HepG2 (cell line): ENCODE data around the gene MATK.

ENCODE experiments used
- CBX2 ChIP-seq, 2 experiments: fragments of 200-600 bp in 1 of 2; sonication (generic); formaldehyde crosslinking in 1 of 2; IDR thresholded peaks; 2 replicates each; pipeline versions ENCODE4 v1.7.0 to v1.8.1; 2018 to 2022; ENCODE audit warnings: low read depth in 2 of 2, low read length in 1 of 2, mild to moderate bottlenecking in 1 of 2, missing genetic modification reagents in 1 of 2
- ZNF512B ChIP-seq: sonication (generic); formaldehyde crosslinking; IDR thresholded peaks from 2 replicates; pipeline ENCODE4 v1.5.1; 2020; ENCODE audit warnings: missing genetic modification reagents, mild to moderate bottlenecking, borderline replicate concordance

- TF ChIP-seq ZNF512B (CRISPR knock-in tag) (no peak), CBX2 (IDR thresholded peaks at IDR 0.05; ENCODE audit: low read depth, low read length) (no peak), CBX2 (CRISPR knock-in tag; IDR thresholded peaks at IDR 0.05; ENCODE audit: low read depth) (no peak)
Observed at GRCh38 chr19:3751236-3751635, 34.9 kb downstream of the MATK start.
